A549 (cell line): ENCODE measurements around the gene PCDH15. TPM values are rescaled to one million over a fixed set of nuclear protein-coding genes. Genes with fewer than 3 reads are reported as not detected.

Source experiments
- ATAC-seq, 2 experiments: fragments of 200-7000 bp in 1 of 2; fragments of >200 bp in 1 of 2; cut with Nextera tagmentation in 1 of 2; cut with Tn5 transposase in 1 of 2; 3 replicates each; pipeline versions ENCODE4 v1.8.0 to v1.9.1; 2018 to 2020; ENCODE audit warnings: mild to moderate bottlenecking in 1 of 2, moderate library complexity in 1 of 2
- CTCF ChIA-PET: fragments of 300-600 bp; sonication (Branson Sonifier 250); formaldehyde crosslinking; extraction: SDS; loops from one replicate; lab custom pipeline; 2021; ENCODE audit warnings: antibody characterized with exemption, inconsistent platforms; lab: Yijun Ruan, JAX
- POLR2A ChIA-PET: fragments of 350-600 bp; formaldehyde crosslinking; extraction: SDS; loops from one replicate; lab custom pipeline; 2021; ENCODE audit warnings: antibody characterized with exemption, inconsistent platforms; lab: Yijun Ruan, JAX
- DNase-seq, 2 experiments: peaks; one replicate each; pipeline versions ENCODE4 v3.0.0 to v3.0.0-alpha.2; 2011 to 2016; ENCODE audit warnings: low read depth in 1 of 2, low spot score in 1 of 2
- FAIRE-seq: peaks from 2 replicates; lab custom pipeline; 2011; peaks lifted over from hg19 to GRCh38; lab: Jason Lieb, UNC
- H3K27ac ChIP-seq, 2 experiments: fragments of >200 bp; sonication (Bioruptor Twin); formaldehyde crosslinking; 3 replicates each; pipeline ENCODE4 v1.5.1; 2016 to 2017
- H3K4me1 ChIP-seq: fragments of >200 bp; sonication (Bioruptor Twin); formaldehyde crosslinking; 3 replicates; pipeline ENCODE4 v1.6.1; 2016
- H3K4me2 ChIP-seq: fragments of >200 bp; sonication (Bioruptor Twin); formaldehyde crosslinking; 3 replicates; pipeline ENCODE4 v1.6.1; 2016
- H3K4me3 ChIP-seq: fragments of >200 bp; sonication (Bioruptor Twin); formaldehyde crosslinking; 3 replicates; pipeline ENCODE4 v1.5.1; 2016
- H3K9me3 ChIP-seq: fragments of >200 bp; sonication (Bioruptor Twin); formaldehyde crosslinking; 3 replicates; pipeline ENCODE4 v1.6.1; 2016
- ATOH8 ChIP-seq: fragments of 250-450 bp; sonication (Bioruptor Pico); IDR thresholded peaks from 2 replicates; pipeline ENCODE4 v1.5.0; 2020; ENCODE audit warnings: low read depth, mild to moderate bottlenecking, moderate library complexity
- BHLHE40 ChIP-seq: IDR thresholded peaks from 2 replicates; pipeline ENCODE4 v1.6.1; 2012; ENCODE audit warnings: low read depth, low read length, inconsistent platforms
- CBX2 ChIP-seq: fragments of 200-600 bp; sonication (generic); IDR thresholded peaks from 2 replicates; pipeline ENCODE4 v1.6.1; 2016; ENCODE audit warnings: low read depth, mild to moderate bottlenecking, borderline replicate concordance
- CEBPB ChIP-seq, 2 experiments: fragments of >200 bp in 1 of 2; sonication (Bioruptor Twin) in 1 of 2; formaldehyde crosslinking in 1 of 2; IDR thresholded peaks; 2 replicates each; pipeline ENCODE4 v1.6.1; 2012 to 2016
- CHD2 ChIP-seq: fragments of 150-350 bp; IDR thresholded peaks from 2 replicates; pipeline ENCODE4 v1.6.1; 2014; ENCODE audit warnings: low read length; ENCODE audit not compliant: partially characterized antibody
- CTCF ChIP-seq: fragments of >200 bp; sonication (Bioruptor Twin); formaldehyde crosslinking; IDR thresholded peaks from 3 replicates; pipeline ENCODE4 v1.5.1; 2016
- E2F6 ChIP-seq: IDR thresholded peaks from 2 replicates; pipeline ENCODE4 v1.6.1; 2012; ENCODE audit warnings: low read depth, borderline replicate concordance
- EHMT2 ChIP-seq: fragments of 200-600 bp; sonication (generic); IDR thresholded peaks from 2 replicates; pipeline ENCODE4 v1.6.1; 2016; ENCODE audit warnings: antibody characterized with exemption, low read depth, mild to moderate bottlenecking, moderate library complexity
- EP300 ChIP-seq, 2 experiments: fragments of >200 bp; sonication (Bioruptor Twin); formaldehyde crosslinking; IDR thresholded peaks; 2 replicates in 1 of 2; 3 replicates in 1 of 2; pipeline ENCODE4 v1.6.1; 2016 to 2017
- FOSL2 ChIP-seq, 2 experiments: fragments of 450-650 bp in 1 of 2; fragments of >200 bp in 1 of 2; sonication (Bioruptor Twin) in 1 of 2; formaldehyde crosslinking; IDR thresholded peaks; 2 replicates each; pipeline versions ENCODE4 v1.5.0 to v1.6.1; 2016 to 2020; ENCODE audit warnings: mild to moderate bottlenecking in 1 of 2, moderate library complexity in 1 of 2
- GATA3 ChIP-seq: IDR thresholded peaks from 2 replicates; pipeline ENCODE4 v1.6.1; 2012; ENCODE audit warnings: borderline replicate concordance
- KDM1A ChIP-seq: fragments of 200-600 bp; sonication (generic); IDR thresholded peaks from 2 replicates; pipeline ENCODE4 v1.6.1; 2016; ENCODE audit warnings: low read depth, mild to moderate bottlenecking
- KDM5A ChIP-seq: fragments of 200-600 bp; sonication (generic); IDR thresholded peaks from 2 replicates; pipeline ENCODE4 v1.6.1; 2016; ENCODE audit warnings: antibody characterized with exemption, mild to moderate bottlenecking
- MAZ ChIP-seq: fragments of 150-350 bp; IDR thresholded peaks from 2 replicates; pipeline ENCODE4 v1.6.1; 2014; ENCODE audit warnings: antibody characterized with exemption, low read depth, low read length, borderline replicate concordance
- MYC ChIP-seq: IDR thresholded peaks from 2 replicates; pipeline ENCODE4 v1.6.1; 2012; ENCODE audit warnings: mild to moderate bottlenecking, inconsistent platforms, low read length, improper control_type of control experiment, borderline replicate concordance
- NFE2L2 ChIP-seq: fragments of 150-350 bp; conservative IDR thresholded peaks from 2 replicates; pipeline ENCODE4 v1.6.1; 2014; ENCODE audit warnings: low read length
- POLR2AphosphoS2 ChIP-seq: conservative IDR thresholded peaks from 2 replicates; pipeline ENCODE4 v1.6.1; 2012; ENCODE audit warnings: low read length, improper control_type of control experiment, inconsistent platforms
- RAD21 ChIP-seq, 2 experiments: fragments of >200 bp in 1 of 2; sonication (Bioruptor Twin) in 1 of 2; formaldehyde crosslinking in 1 of 2; IDR thresholded peaks in 1 of 2; conservative IDR thresholded peaks in 1 of 2; 2 replicates in 1 of 2; 3 replicates in 1 of 2; pipeline ENCODE4 v1.6.1; 2012 to 2018; ENCODE audit warnings: inconsistent platforms in 1 of 2
- RARB ChIP-seq: fragments of 250-450 bp; sonication (Bioruptor Pico); IDR thresholded peaks from 2 replicates; pipeline ENCODE4 v1.8.0; 2021; ENCODE audit warnings: mild to moderate bottlenecking, moderate library complexity
- RNF2 ChIP-seq: fragments of 200-600 bp; sonication (generic); IDR thresholded peaks from 2 replicates; pipeline ENCODE4 v1.6.1; 2016; ENCODE audit warnings: low read depth, mild to moderate bottlenecking, antibody characterized with exemption, moderate library complexity, borderline replicate concordance
- SMC3 ChIP-seq: fragments of >200 bp; sonication (Bioruptor Twin); formaldehyde crosslinking; IDR thresholded peaks from 3 replicates; pipeline ENCODE4 v1.6.1; 2018; ENCODE audit warnings: inconsistent platforms
- SREBF2 ChIP-seq: fragments of 450-650 bp; IDR thresholded peaks from 2 replicates; pipeline ENCODE4 v1.6.1; 2014; ENCODE audit warnings: mild to moderate bottlenecking, moderate library complexity
- ZFP36 ChIP-seq: fragments of 450-650 bp; IDR thresholded peaks from 2 replicates; pipeline ENCODE4 v1.6.1; 2014; ENCODE audit warnings: borderline replicate concordance; ENCODE audit not compliant: partially characterized antibody
- WGBS: methylation state at CpG from one replicate; pipeline ENCODE4 v1.1.6; 2017; ENCODE audit errors: missing lambda C conversion rate; 5-methylcytosine and 5-hydroxymethylcytosine counted together
- polyA plus RNA-seq, 4 experiments: library from polyadenylated mRNA; depleted of rRNA in 3 of 4; stranded (reverse); fragments of >200 nt; fragmentation: RNase III in 1 of 4; extraction: RNeasy Plus Mini Kit Qiagen cat#74134 plus additional on column Dnase treatment in 1 of 4; gene quantifications; 2 replicates in 3 of 4; 3 replicates in 1 of 4; pipeline ENCODE4 v1.2.3, GENCODE V29; 2011 to 2017
- TF ChIP-seq, protein P1 (sequence below): fragments of 200-600 bp; sonication (generic); IDR thresholded peaks from 2 replicates; pipeline ENCODE4 v1.6.1; 2016; ENCODE audit warnings: antibody characterized with exemption, mild to moderate bottlenecking, moderate library complexity
- TF ChIP-seq, protein P2 (sequence below): fragments of >200 bp; sonication (Bioruptor Twin); formaldehyde crosslinking; IDR thresholded peaks from 2 replicates; pipeline ENCODE4 v1.6.1; 2016

The PCDH15 gene
- polyA plus RNA-seq, 2 of the 4 experiments (the other 2 are of a cell fraction): 0.03 TPM; not detected in 1

GRCh38 chr10:54799506-54799905 lies 1.5 kb downstream of the PCDH15 start:
- H3K4me2 ChIP-seq: no peak overlapping the region
- WGBS: 11% methylated on average over 1 of the region's 1 CpG
- no peak for TF ChIP-seq KDM5A
- TF ChIP-seq FOSL2 (IDR thresholded peaks at IDR 0.05): no peak
- TF ChIP-seq FOSL2 (CRISPR knock-in tag; IDR thresholded peaks at IDR 0.05): no peak
- TF ChIP-seq RAD21 (conservative IDR thresholded peaks at IDR 0.05 in 1 of 2, IDR thresholded peaks at IDR 0.05 in 1 of 2): no peak
- TF ChIP-seq, protein P1, sequence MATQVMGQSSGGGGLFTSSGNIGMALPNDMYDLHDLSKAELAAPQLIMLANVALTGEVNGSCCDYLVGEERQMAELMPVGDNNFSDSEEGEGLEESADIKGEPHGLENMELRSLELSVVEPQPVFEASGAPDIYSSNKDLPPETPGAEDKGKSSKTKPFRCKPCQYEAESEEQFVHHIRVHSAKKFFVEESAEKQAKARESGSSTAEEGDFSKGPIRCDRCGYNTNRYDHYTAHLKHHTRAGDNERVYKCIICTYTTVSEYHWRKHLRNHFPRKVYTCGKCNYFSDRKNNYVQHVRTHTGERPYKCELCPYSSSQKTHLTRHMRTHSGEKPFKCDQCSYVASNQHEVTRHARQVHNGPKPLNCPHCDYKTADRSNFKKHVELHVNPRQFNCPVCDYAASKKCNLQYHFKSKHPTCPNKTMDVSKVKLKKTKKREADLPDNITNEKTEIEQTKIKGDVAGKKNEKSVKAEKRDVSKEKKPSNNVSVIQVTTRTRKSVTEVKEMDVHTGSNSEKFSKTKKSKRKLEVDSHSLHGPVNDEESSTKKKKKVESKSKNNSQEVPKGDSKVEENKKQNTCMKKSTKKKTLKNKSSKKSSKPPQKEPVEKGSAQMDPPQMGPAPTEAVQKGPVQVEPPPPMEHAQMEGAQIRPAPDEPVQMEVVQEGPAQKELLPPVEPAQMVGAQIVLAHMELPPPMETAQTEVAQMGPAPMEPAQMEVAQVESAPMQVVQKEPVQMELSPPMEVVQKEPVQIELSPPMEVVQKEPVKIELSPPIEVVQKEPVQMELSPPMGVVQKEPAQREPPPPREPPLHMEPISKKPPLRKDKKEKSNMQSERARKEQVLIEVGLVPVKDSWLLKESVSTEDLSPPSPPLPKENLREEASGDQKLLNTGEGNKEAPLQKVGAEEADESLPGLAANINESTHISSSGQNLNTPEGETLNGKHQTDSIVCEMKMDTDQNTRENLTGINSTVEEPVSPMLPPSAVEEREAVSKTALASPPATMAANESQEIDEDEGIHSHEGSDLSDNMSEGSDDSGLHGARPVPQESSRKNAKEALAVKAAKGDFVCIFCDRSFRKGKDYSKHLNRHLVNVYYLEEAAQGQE: no peak
- no peak for TF ChIP-seq RNF2
- no peak for TF ChIP-seq ATOH8 (CRISPR knock-in tag)
- TF ChIP-seq SREBF2: no peak
- TF ChIP-seq EP300 (IDR thresholded peaks at IDR 0.05): no peak
- TF ChIP-seq BHLHE40: no peak
- no peak for TF ChIP-seq SMC3
- TF ChIP-seq MAZ: no peak
- no peak for TF ChIP-seq E2F6
- no peak for TF ChIP-seq ZFP36
- no peak for TF ChIP-seq CBX2
- TF ChIP-seq, all 56 proteins: peak for 0
- CTCF ChIA-PET: no interaction called here
- no peak overlapping the region for H3K4me3 ChIP-seq
- H3K4me1 ChIP-seq: no peaks in the 10 kb centered on the region
- H3K9me3 ChIP-seq: no peaks in the 10 kb centered on the region
- H3K27ac ChIP-seq: no peak overlapping the region
- POLR2A ChIA-PET: no interaction called here
- DNase-seq (no peak), ATAC-seq (no peak), FAIRE-seq (no peak)

GRCh38 chr10:54797636-54798321 lies 3.3 kb downstream of the PCDH15 start:
- Histone ChIP-seq H3K9me3 (0 out of 3 replicates have a peak, but pooled peaks cover 3% of the 10 kb centered on the region), H3K4me3 (no peak overlapping the region), H3K27ac (no peak overlapping the region), H3K4me2 (no peak overlapping the region), H3K4me1 (no peaks in the 10 kb centered on the region)
- TF ChIP-seq NFE2L2: no peak
- TF ChIP-seq MYC: no peak
- TF ChIP-seq MAZ: no peak
- no peak for TF ChIP-seq CHD2
- TF ChIP-seq, protein P2, sequence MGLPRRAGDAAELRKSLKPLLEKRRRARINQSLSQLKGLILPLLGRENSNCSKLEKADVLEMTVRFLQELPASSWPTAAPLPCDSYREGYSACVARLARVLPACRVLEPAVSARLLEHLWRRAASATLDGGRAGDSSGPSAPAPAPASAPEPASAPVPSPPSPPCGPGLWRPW: no peak
- no peak for TF ChIP-seq CTCF
- TF ChIP-seq EHMT2: no peak
- TF ChIP-seq KDM1A: no peak
- no peak for TF ChIP-seq POLR2AphosphoS2
- no peak for TF ChIP-seq RARB (CRISPR knock-in tag)
- no peak for TF ChIP-seq GATA3
- TF ChIP-seq CEBPB (IDR thresholded peaks at IDR 0.05): no peak
- ATAC-seq (no peak), DNase-seq (no peak), FAIRE-seq (no peak)
- POLR2A ChIA-PET: no interaction called here
- 3% methylated on average over 9 of the region's 9 CpGs for WGBS
- CTCF ChIA-PET: no interaction called here
